HepG2 (cell line): ENCODE results near the gene AFAP1. TPM values are rescaled to one million over a fixed set of nuclear protein-coding genes. Genes with fewer than 3 reads are reported as not detected.

ENCODE experiments used
- ATAC-seq: fragments of 200-7000 bp; cut with Tn5 transposase; 3 replicates; pipeline ENCODE4 v1.9.1; 2020; ENCODE audit warnings: mild to moderate bottlenecking, moderate library complexity
- BruUV-seq: library from RNA; stranded (reverse); fragments of 400-500 nt; replicated peaks from 2 replicates; lab custom pipeline; 2021; lab: Mats Ljungman, UMichigan
- CTCF ChIA-PET: fragments of 300-600 bp; formaldehyde crosslinking; extraction: SDS; loops from one replicate; lab custom pipeline; 2021; ENCODE audit warnings: low total read pairs, inconsistent platforms, low intra/inter-chr PET ratio; lab: Yijun Ruan, JAX
- POLR2A ChIA-PET: fragments of 350-600 bp; sonication (Branson Sonifier 250); formaldehyde crosslinking; loops from one replicate; lab custom pipeline; 2020; ENCODE audit warnings: antibody characterized with exemption, inconsistent platforms; lab: Yijun Ruan, JAX
- DNase-seq: peaks from one replicate; pipeline ENCODE4 v3.0.0-alpha.2; 2015; ENCODE audit warnings: low spot score
- FAIRE-seq: peaks from 3 replicates; lab custom pipeline; 2011; peaks lifted over from hg19 to GRCh38; lab: Jason Lieb, UNC
- H2AFZ ChIP-seq: one replicate; pipeline ENCODE4 v1.6.1; 2011; ENCODE audit warnings: low read length, inconsistent platforms
- H3K27ac ChIP-seq: fragments of 300-600 bp; 3 replicates; pipeline ENCODE4 v1.8.0; 2011; ENCODE audit warnings: mixed run types, mild to moderate bottlenecking, mixed read lengths, low read length, inconsistent platforms; ENCODE audit not compliant: insufficient read depth; ENCODE audit errors: extremely low read length
- H3K27me3 ChIP-seq, 2 experiments: fragments of 200-600 bp in 1 of 2; 2 replicates in 1 of 2; 3 replicates in 1 of 2; pipeline versions ENCODE4 v1.6.0 to v1.8.0; 2011; ENCODE audit warnings: low read length in 2 of 2, mild to moderate bottlenecking in 2 of 2, moderate library complexity in 2 of 2, inconsistent platforms in 1 of 2; ENCODE audit not compliant: insufficient read depth in 2 of 2, control insufficient read depth in 1 of 2
- H3K36me3 ChIP-seq, 2 experiments: fragments of 200-600 bp in 1 of 2; replicated peaks in 1 of 2; 2 replicates in 1 of 2; 3 replicates in 1 of 2; pipeline versions ENCODE4 v1.5.1 to v1.8.0; 2011; ENCODE audit warnings: low read length in 2 of 2, inconsistent platforms in 1 of 2; ENCODE audit not compliant: insufficient read depth in 2 of 2, control insufficient read depth in 1 of 2
- H3K4me1 ChIP-seq: 2 replicates; pipeline ENCODE4 v1.5.1; 2012; ENCODE audit warnings: low read length, inconsistent platforms; ENCODE audit not compliant: insufficient read depth
- H3K4me2 ChIP-seq: 2 replicates; pipeline ENCODE4 v1.6.0; 2011; ENCODE audit warnings: low read depth, low read length, inconsistent platforms
- H3K4me3 ChIP-seq, 3 experiments: fragments of 200-600 bp in 1 of 3; sonication (generic), shearing (Covaris generic) in 1 of 3; replicated peaks in 1 of 3; 2 replicates each; pipeline ENCODE4 v1.5.1; 2011 to 2016; ENCODE audit warnings: low read length in 3 of 3, inconsistent platforms in 2 of 3, low read depth in 2 of 3, mild to moderate bottlenecking in 2 of 3, control low read depth in 1 of 3, mixed read lengths in 1 of 3; ENCODE audit not compliant: insufficient read depth in 1 of 3
- H3K79me2 ChIP-seq: one replicate; pipeline ENCODE4 v1.6.1; 2011; ENCODE audit warnings: low read length, inconsistent platforms; ENCODE audit not compliant: insufficient read depth
- H3K9ac ChIP-seq: 2 replicates; pipeline ENCODE4 v1.6.0; 2011; ENCODE audit warnings: mild to moderate bottlenecking, low read depth, low read length, inconsistent platforms; ENCODE audit not compliant: insufficient read depth
- H3K9me3 ChIP-seq: 2 replicates; pipeline ENCODE4 v1.5.1; 2012; ENCODE audit warnings: mild to moderate bottlenecking, low read length
- H4K20me1 ChIP-seq: 2 replicates; pipeline ENCODE4 v1.6.0; 2011; ENCODE audit warnings: inconsistent platforms, mild to moderate bottlenecking, low read length, moderate library complexity; ENCODE audit not compliant: insufficient read depth
- ATF4 ChIP-seq, 2 experiments: fragments of 450-650 bp in 1 of 2; sonication (generic) in 1 of 2; formaldehyde crosslinking; IDR thresholded peaks; 2 replicates each; pipeline versions ENCODE4 v1.5.0 to v1.8.0; 2020 to 2022; ENCODE audit warnings: mild to moderate bottlenecking in 1 of 2, missing genetic modification reagents in 1 of 2
- BCLAF1 ChIP-seq: fragments of 450-650 bp; IDR thresholded peaks from 2 replicates; pipeline ENCODE4 v1.6.1; 2017; ENCODE audit warnings: mild to moderate bottlenecking
- FOSL2 ChIP-seq: sonication (generic); formaldehyde crosslinking; IDR thresholded peaks from 2 replicates; pipeline ENCODE4 v1.4.0; 2020; ENCODE audit warnings: missing genetic modification reagents
- HOXA5 ChIP-seq: sonication (generic); formaldehyde crosslinking; IDR thresholded peaks from 2 replicates; pipeline ENCODE4 v1.4.0; 2020; ENCODE audit warnings: missing genetic modification reagents
- KDM2A ChIP-seq: sonication (generic); formaldehyde crosslinking; IDR thresholded peaks from 2 replicates; pipeline ENCODE4 v1.4.0; 2020; ENCODE audit warnings: low read depth, missing genetic modification reagents, borderline replicate concordance
- MIER2 ChIP-seq: IDR thresholded peaks from 2 replicates; pipeline ENCODE4 v1.6.1; 2016; ENCODE audit warnings: missing biosample characterization, missing genetic modification reagents
- XBP1 ChIP-seq: sonication (generic); formaldehyde crosslinking; IDR thresholded peaks from 2 replicates; pipeline ENCODE4 v1.5.0; 2020; ENCODE audit warnings: missing genetic modification reagents
- ZNF317 ChIP-seq: sonication (generic); formaldehyde crosslinking; IDR thresholded peaks from 2 replicates; pipeline ENCODE4 v1.5.0; 2020; ENCODE audit warnings: mild to moderate bottlenecking, missing genetic modification reagents
- ZNF512 ChIP-seq: sonication (generic); formaldehyde crosslinking; IDR thresholded peaks from 2 replicates; pipeline ENCODE4 v1.4.0; 2020; ENCODE audit warnings: mild to moderate bottlenecking, missing genetic modification reagents
- ZNF800 ChIP-seq: sonication (generic); formaldehyde crosslinking; IDR thresholded peaks from 2 replicates; pipeline ENCODE4 v1.4.0; 2020; ENCODE audit warnings: missing genetic modification reagents
- ZXDC ChIP-seq: sonication (generic); formaldehyde crosslinking; IDR thresholded peaks from 2 replicates; pipeline ENCODE4 v1.5.0; 2020; ENCODE audit warnings: mild to moderate bottlenecking, missing genetic modification reagents
- WGBS: methylation state at CpG from one replicate; pipeline ENCODE4 v1.1.6; 2017; ENCODE audit warnings: low lambda C conversion rate; 5-methylcytosine and 5-hydroxymethylcytosine counted together
- in situ Hi-C: cut with HindIII; loops from 2 replicates; pipeline ENCODE4 v1.10.0; 2017; ENCODE audit warnings: low pct_unique_long_range_greater_than_20kb; ENCODE audit not compliant: extremely low pct_ligation_motif_present
- intact Hi-C: fragments of 100-400 bp; cut with micrococcal nuclease; formaldehyde crosslinking; loops from one replicate; pipeline ENCODE4 v1.10.0; 2022; ENCODE audit not compliant: unreplicated experiment
- polyA plus RNA-seq, 8 experiments: library from polyadenylated mRNA; depleted of rRNA in 3 of 8; stranded (reverse) in 7 of 8; unstranded in 1 of 8; fragments of >200 nt; fragmentation: Illumina TruSeq in 4 of 8; extraction: Trizol in 4 of 8; gene quantifications; 2 replicates each; pipeline versions ENCODE4 v1.2.1 to v1.2.3, GENCODE V29; 2011 to 2016; ENCODE audit warnings: low read depth in 4 of 8, missing spikeins in 1 of 8, mixed read lengths in 1 of 8; ENCODE audit not compliant: insufficient read depth in 1 of 8
- total RNA-seq, 5 experiments: library from RNA; depleted of rRNA; stranded (reverse); fragments of >200 nt; fragmentation: Illumina TruSeq; extraction: Trizol; gene quantifications; 2 replicates each; pipeline ENCODE4 v1.2.3, GENCODE V29; 2016; ENCODE audit warnings: low read depth in 1 of 5

AFAP1 gene
- total and polyA plus RNA-seq, 2 of the 13 experiments (the other 11 are each of a cell fraction or from before 2014, with no cell fraction given), result 2.5 TPM

- 45% methylated on average over 7 of the region's 10 CpGs for WGBS
- Histone ChIP-seq H3K27ac (no peak overlapping the region), H3K27me3 (peaks cover 6 to 36% of the 10 kb centered on the region in 2 experiments), H3K9ac (no peak overlapping the region), H3K4me1 (peaks cover 32% of the 10 kb centered on the region), H3K36me3 (no peaks in the 10 kb centered on the region), H2AFZ (no peak overlapping the region), H3K4me3 (no peak overlapping the region), H3K9me3 (no peaks in the 10 kb centered on the region), H3K79me2 (no peaks in the 10 kb centered on the region), H3K4me2 (peak overlapping the region; percentile 45), H4K20me1 (no peaks in the 10 kb centered on the region)
- in situ Hi-C loops (loop anchor here (5.0 kb wide), 1 partner anchor 185 kb away; no protein-coding TSS in a partner anchor), intact Hi-C loops (loop anchor here (1.0 to 10.0 kb wide), 5 partner anchors 60 to 215 kb away; no protein-coding TSS in a partner anchor)
- ATAC-seq (peak; percentile 68), DNase-seq (peak; percentile 69), FAIRE-seq (peak; percentile 85)
- ChIA-PET POLR2A (interaction anchor here (1.4 kb wide), 1 partner anchor 182 kb away, joined by 8 read pairs; no protein-coding TSS in a partner anchor), CTCF (interaction anchor here (1.3 to 4.0 kb wide), 5 partner anchors 111 to 226 kb away, joined by 3 to 44 read pairs (median 5); no protein-coding TSS in a partner anchor)
- BruUV-seq, result no TSS peak
- TF ChIP-seq ZNF800 (CRISPR knock-in tag), result no peak
- TF ChIP-seq ZXDC (CRISPR knock-in tag), result no peak
- TF ChIP-seq MIER2 (CRISPR knock-in tag), result no peak
- no peak for TF ChIP-seq ZNF317 (CRISPR knock-in tag)
- no peak for TF ChIP-seq ZNF512 (CRISPR knock-in tag)
- no peak for TF ChIP-seq BCLAF1
- TF ChIP-seq HOXA5, result no peak
- TF ChIP-seq KDM2A (CRISPR knock-in tag), result peak; percentile 41; the same call in 1 of the 2 replicates
- no peak for TF ChIP-seq XBP1
- peak; percentile 18; the same call in 1 of the 2 replicates for TF ChIP-seq FOSL2 (CRISPR knock-in tag)
- TF ChIP-seq ATF4 (CRISPR knock-in tag; IDR thresholded peaks at IDR 0.05), result 0 out of 4 replicates have a peak, but pooled peaks of 1 of the 2 experiments have one; percentile 18
Measured at GRCh38 chr4:7987148-7987989, 47.7 kb upstream of the AFAP1 start.
